ENCODE results near the gene RASD1.
A peak's percentile ranks its signal among the peaks of the same experiment; 100 is the strongest.

The RASD1 gene

DNA sequence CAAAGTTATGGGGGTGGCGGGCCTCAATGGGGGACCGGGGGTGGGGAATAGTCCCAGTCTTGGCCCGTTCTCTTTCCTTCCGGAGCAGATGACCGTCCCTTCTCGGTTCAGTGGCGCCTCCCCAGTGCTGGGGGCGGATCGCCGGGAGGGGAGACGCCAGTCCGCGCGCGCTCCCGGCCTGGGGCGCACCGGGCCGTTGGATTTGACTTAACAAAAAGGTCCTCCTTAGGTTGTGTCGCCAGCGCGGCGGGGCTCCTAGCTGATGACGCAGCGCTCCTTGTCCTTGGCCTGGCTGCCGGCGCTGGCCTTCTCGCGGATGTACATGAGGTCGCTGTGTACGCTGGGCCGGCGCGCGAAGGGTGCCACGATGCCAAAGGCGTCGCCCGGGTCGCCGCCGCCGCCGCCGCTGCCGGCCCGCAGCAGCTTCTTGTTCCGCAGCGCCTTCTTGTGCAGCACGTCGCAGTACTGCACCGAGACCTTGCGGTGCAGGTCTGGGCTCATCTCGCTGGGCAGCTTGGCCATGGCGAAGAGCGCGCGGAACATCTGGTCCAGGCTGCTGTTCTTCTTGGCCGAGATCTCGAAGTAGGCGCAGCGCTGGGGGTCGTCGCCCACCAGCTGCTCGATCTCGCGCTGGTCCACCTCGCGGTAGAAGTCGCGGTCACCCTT, 1.2 kb downstream of the RASD1 start:
- peak overlapping the region; percentile 28 to 82 for H3K27ac ChIP-seq
- no peak for DNase-seq (ENCODE audit: low spot score)
- H3K4me3 ChIP-seq, result peak overlapping the region; percentile 76
- TF ChIP-seq, protein P1, sequence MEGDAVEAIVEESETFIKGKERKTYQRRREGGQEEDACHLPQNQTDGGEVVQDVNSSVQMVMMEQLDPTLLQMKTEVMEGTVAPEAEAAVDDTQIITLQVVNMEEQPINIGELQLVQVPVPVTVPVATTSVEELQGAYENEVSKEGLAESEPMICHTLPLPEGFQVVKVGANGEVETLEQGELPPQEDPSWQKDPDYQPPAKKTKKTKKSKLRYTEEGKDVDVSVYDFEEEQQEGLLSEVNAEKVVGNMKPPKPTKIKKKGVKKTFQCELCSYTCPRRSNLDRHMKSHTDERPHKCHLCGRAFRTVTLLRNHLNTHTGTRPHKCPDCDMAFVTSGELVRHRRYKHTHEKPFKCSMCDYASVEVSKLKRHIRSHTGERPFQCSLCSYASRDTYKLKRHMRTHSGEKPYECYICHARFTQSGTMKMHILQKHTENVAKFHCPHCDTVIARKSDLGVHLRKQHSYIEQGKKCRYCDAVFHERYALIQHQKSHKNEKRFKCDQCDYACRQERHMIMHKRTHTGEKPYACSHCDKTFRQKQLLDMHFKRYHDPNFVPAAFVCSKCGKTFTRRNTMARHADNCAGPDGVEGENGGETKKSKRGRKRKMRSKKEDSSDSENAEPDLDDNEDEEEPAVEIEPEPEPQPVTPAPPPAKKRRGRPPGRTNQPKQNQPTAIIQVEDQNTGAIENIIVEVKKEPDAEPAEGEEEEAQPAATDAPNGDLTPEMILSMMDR (IDR thresholded peaks at IDR 0.05), result no peak

DNA sequence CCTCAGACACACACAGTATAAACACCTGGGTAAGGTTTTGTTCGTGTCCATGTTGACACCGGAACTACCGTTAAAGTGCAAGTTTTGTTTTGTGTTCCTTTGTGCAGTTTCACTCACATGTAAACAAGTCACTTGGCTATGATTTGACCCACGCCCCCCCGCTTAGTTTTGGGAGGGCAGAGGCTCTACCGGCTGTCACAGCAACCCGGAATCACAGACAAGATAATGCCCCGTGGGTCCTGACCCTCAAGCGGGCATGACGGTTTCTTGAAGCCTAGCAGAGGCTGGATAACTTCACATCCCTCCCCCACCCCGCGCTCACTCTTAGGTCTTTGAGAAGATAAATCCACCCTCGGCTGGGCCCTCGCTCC, 1.7 kb downstream of the RASD1 start:
- no peak for DNase-seq (ENCODE audit: low spot score)
- TF ChIP-seq, protein P1 (IDR thresholded peaks at IDR 0.05), result no peak
- H3K4me3 ChIP-seq, result peak overlapping the region; percentile 76
- H3K27ac ChIP-seq, result peak overlapping the region in 1 of 2 donors; percentile 82

DNA sequence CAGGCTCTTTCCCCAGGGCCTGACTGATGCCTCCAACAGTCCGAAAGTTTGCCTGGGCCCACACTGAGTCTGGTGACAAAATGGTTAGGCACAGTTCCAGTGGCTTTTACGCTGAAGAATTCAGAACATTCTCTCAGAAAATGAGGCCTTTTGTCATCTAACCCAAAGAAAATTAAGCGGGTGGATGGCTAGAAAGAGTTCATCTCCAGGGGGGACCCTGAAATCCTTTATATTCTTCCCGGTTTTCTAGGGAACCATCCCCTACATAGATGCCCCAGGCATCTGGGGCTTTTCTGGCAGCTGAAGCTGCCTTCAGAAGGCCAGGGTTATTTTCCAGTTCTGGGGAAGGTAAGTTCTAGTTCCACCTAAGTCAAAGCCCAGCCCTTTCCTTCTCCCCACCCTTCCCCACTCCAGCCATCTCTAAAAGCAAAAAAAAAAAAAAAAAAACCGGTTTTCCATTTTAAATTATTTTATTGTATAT, 2.2 kb downstream of the RASD1 start:
- DNase-seq (ENCODE audit: low spot score), result no peak

DNA sequence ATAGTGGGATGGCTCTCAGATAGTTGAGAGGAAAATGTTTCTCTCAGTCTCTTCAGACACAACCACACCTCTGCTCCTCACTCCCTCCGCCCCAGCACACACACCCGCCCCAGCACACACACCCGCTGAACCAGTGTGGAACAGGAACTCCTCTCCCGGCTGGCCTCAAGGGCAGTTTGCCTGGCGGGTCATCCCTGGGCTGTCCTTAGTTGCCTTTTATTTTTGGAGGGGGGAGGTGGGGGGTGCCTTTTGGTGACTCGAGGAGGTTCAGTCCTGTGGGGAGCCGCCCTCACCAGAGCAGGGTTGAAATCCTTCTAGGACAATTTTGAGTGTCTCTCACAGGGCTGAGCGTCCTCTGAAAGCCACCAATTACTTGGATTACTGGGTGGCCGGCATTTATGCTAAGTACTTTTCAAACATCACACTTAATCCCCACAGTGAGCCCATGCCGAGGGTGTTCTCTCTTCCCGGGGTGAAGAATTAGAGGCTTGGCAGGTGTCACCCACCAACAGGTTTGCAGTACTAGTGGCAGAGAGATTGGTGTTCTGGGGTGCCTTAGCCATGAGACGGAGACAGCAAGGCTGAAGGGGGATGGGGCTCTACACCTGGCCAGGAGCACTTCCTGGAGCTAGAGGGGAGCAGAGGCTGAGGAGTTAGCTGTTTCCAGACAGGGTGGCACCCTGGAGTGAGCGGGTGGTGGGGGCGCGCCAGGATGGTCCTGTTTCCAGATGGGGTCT, 2.8 kb downstream of the RASD1 start:
- H3K27ac ChIP-seq, result peak overlapping the region in 1 of 2 donors; percentile 68
- DNase-seq (ENCODE audit: low spot score), result no peak
- TF ChIP-seq, protein P1 (IDR thresholded peaks at IDR 0.05), result no peak
- H3K4me3 ChIP-seq, result peak overlapping the region; percentile 50

More for the DNA sequence above, 2.2 kb downstream of the RASD1 start:
- Histone ChIP-seq H3K27ac (peak overlapping the region in 1 of 2 donors; percentile 68), H3K4me3 (peak overlapping the region; percentile 50)
- TF ChIP-seq, protein P1 (IDR thresholded peaks at IDR 0.05), result no peak

DNA sequence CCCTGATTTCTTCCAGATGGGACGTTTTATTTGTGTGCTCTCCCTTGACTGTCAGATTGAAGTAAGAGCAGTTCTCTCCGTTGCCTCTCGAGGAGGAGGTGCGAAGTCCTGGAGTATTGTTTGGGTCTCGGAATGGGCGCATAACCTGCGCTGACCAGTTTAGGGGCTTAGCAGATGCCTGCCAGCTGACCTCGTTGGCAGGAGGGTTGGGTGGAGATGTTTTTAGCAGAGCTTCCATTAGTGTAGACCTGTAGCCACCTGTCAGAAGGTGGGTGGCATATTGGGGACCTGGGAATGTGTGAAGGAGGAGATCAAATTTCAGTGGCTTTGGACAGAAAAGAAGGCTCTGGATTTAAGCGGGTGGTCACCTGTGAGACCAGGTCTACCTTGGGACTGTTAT, 3.6 kb downstream of the RASD1 start:
- Histone ChIP-seq H3K27ac (no peak overlapping the region), H3K4me3 (no peak overlapping the region)
- no peak for DNase-seq (ENCODE audit: low spot score)
- TF ChIP-seq, protein P1 (IDR thresholded peaks at IDR 0.05), result no peak

DNA sequence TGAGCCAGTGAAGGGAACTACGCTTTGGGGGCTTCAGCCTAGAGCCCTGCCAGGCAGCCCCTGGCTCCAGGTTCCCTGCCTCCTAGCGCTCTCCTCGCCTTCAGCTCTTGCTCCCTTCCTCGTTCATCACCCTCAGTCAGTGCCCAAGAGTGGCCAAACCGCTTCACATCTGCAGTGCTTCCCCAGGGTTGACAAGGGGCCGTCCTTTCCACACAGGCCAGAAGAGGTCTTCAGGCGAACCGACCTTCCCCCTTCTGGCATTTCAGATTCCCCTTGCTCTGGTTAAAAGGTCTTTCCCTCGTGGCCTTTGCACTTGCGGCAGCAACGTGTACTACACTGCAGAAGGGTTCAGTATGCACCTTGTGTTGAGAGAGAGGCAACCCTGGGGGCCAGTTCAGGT, 4.1 kb downstream of the RASD1 start:
- TF ChIP-seq, protein P1 (IDR thresholded peaks at IDR 0.05), result no peak
- no peak for DNase-seq (ENCODE audit: low spot score)
- Histone ChIP-seq H3K4me3 (no peak overlapping the region), H3K27ac (no peak overlapping the region)

Data from coronary artery (tissue), 2 donors.